HG03060 (cell line): ENCODE results near the gene HLA-DQA1.
"Not testable (repeated sequence)": the region's sequence is repeated elsewhere in the genome, so short reads cannot be mapped to it uniquely, and the experiment has no call there.

ENCODE experiments used
- ATAC-seq: cut with Tn5 transposase; IDR thresholded peaks from one replicate; pipeline ENCODE4 v1.9.1; 2021; ENCODE audit warnings: low read depth, moderate number of reproducible peaks; ENCODE audit not compliant: unreplicated experiment

HLA-DQA1 gene

GRCh38 chr6:32621372-32621771 lies 15.8 kb upstream of the HLA-DQA1 start:
- no peak for ATAC-seq

- ATAC-seq: peak; percentile 61
These were observed 14.4 kb upstream of the HLA-DQA1 start for GRCh38 chr6:32622545-32623401.

GRCh38 chr6:32623693-32624092 lies 13.5 kb upstream of the HLA-DQA1 start:
- ATAC-seq: no peak

- no peak for ATAC-seq
These were observed 12.6 kb upstream of the HLA-DQA1 start for GRCh38 chr6:32624565-32624964.

GRCh38 chr6:32625137-32625536 lies 12.1 kb upstream of the HLA-DQA1 start:
- ATAC-seq: no peak

- ATAC-seq: no peak
These were observed 10.0 kb upstream of the HLA-DQA1 start for GRCh38 chr6:32627249-32627648.

GRCh38 chr6:32627831-32628230 lies 9.4 kb upstream of the HLA-DQA1 start:
- no peak for ATAC-seq

GRCh38 chr6:32629793-32630192 lies 7.4 kb upstream of the HLA-DQA1 start:
- ATAC-seq: not testable (repeated sequence)

GRCh38 chr6:32635526-32636123 lies 1.6 kb upstream of the HLA-DQA1 start:
- ATAC-seq: no peak

GRCh38 chr6:32637883-32638282 lies 677 bp downstream of the HLA-DQA1 start:
- no peak for ATAC-seq

- ATAC-seq: no peak
These were observed 1.5 kb downstream of the HLA-DQA1 start for GRCh38 chr6:32638532-32639219.

GRCh38 chr6:32639440-32640394 lies 2.5 kb downstream of the HLA-DQA1 start:
- ATAC-seq: no peak

- ATAC-seq: no peak
These were observed 3.9 kb downstream of the HLA-DQA1 start for GRCh38 chr6:32641122-32641521.

- ATAC-seq: not testable (repeated sequence)
These were observed 4.8 kb downstream of the HLA-DQA1 start for GRCh38 chr6:32641785-32642719.

- ATAC-seq: no peak
These were observed 5.5 kb downstream of the HLA-DQA1 start for GRCh38 chr6:32642720-32643106.

GRCh38 chr6:32643904-32644303 lies 6.7 kb downstream of the HLA-DQA1 start:
- ATAC-seq: no peak

GRCh38 chr6:32645047-32645703 lies 8.0 kb downstream of the HLA-DQA1 start:
- no peak for ATAC-seq

GRCh38 chr6:32655203-32655710 lies 18.1 kb downstream of the HLA-DQA1 start:
- ATAC-seq: no peak

GRCh38 chr6:32657329-32657728 lies 20.1 kb downstream of the HLA-DQA1 start:
- ATAC-seq: not testable (repeated sequence)
